Tibial nerve (tissue), 4 donors: ENCODE data around the gene MRNIP. TPM values are rescaled to one million over a fixed set of nuclear protein-coding genes. Genes with fewer than 3 reads are reported as not detected.

Source experiments
- DNase-seq, 2 donors: peaks; one replicate each; pipeline ENCODE4 v3.0.0-alpha.2; 2019; ENCODE audit warnings: low spot score in 2 of 2
- H3K27ac ChIP-seq, 4 donors: fragments of 200-600 bp; sonication (generic) in 3 of 4; one replicate each; pipeline ENCODE4 v1.5.1; 2017 to 2019; ENCODE audit warnings: mild to moderate bottlenecking in 1 of 4
- H3K27me3 ChIP-seq, 2 donors: fragments of 200-600 bp; sonication (generic) in 1 of 2; one replicate each; pipeline versions ENCODE4 v1.5.1 to v1.6.0; 2017 to 2019
- H3K36me3 ChIP-seq, 3 donors: fragments of 200-600 bp; sonication (generic); one replicate each; pipeline ENCODE4 v1.5.1; 2018 to 2019
- H3K4me1 ChIP-seq, 4 donors: fragments of 200-600 bp; sonication (generic) in 3 of 4; one replicate each; pipeline ENCODE4 v1.5.1; 2017 to 2019
- H3K4me3 ChIP-seq, 4 donors: fragments of 200-600 bp; sonication (generic) in 3 of 4; one replicate each; pipeline ENCODE4 v1.5.1; 2017 to 2019; ENCODE audit warnings: mild to moderate bottlenecking in 1 of 4, moderate library complexity in 1 of 4
- H3K9me3 ChIP-seq, 4 donors: fragments of 200-600 bp; sonication (generic) in 3 of 4; one replicate each; pipeline ENCODE4 v1.5.1; 2017 to 2019
- EP300 ChIP-seq, 2 donors: sonication (generic); formaldehyde crosslinking; IDR thresholded peaks; one replicate each; pipeline ENCODE4 v1.6.1; 2017; ENCODE audit warnings: antibody characterized with exemption in 2 of 2, mild to moderate bottlenecking in 1 of 2
- POLR2A ChIP-seq, 2 donors: fragments of 450-650 bp; IDR thresholded peaks; one replicate each; pipeline ENCODE4 v1.6.1; 2017; ENCODE audit warnings: antibody characterized with exemption in 2 of 2, mild to moderate bottlenecking in 2 of 2, moderate library complexity in 2 of 2
- WGBS, 2 donors: methylation state at CpG; one replicate each; pipeline ENCODE4 v1.1.5; 2018; 5-methylcytosine and 5-hydroxymethylcytosine counted together
- total RNA-seq, 4 donors: library from RNA; depleted of rRNA; stranded (reverse); fragments of >200 nt; gene quantifications; one replicate each; pipeline ENCODE4 v1.1.0, GENCODE V29; 2016
- TF ChIP-seq, protein P1 (sequence below), 5 experiments: fragments of 200-600 bp in 3 of 5; fragments of 450-650 bp in 2 of 5; sonication (generic) in 3 of 5; IDR thresholded peaks; one replicate each; pipeline ENCODE4 v1.5.1; 2016 to 2019; ENCODE audit warnings: antibody characterized with exemption in 5 of 5, mild to moderate bottlenecking in 3 of 5, moderate library complexity in 2 of 5

The MRNIP gene
- total RNA-seq, 4 donors from 2014 or later = 48.5 to 82.4 (median 63.2) TPM

DNA sequence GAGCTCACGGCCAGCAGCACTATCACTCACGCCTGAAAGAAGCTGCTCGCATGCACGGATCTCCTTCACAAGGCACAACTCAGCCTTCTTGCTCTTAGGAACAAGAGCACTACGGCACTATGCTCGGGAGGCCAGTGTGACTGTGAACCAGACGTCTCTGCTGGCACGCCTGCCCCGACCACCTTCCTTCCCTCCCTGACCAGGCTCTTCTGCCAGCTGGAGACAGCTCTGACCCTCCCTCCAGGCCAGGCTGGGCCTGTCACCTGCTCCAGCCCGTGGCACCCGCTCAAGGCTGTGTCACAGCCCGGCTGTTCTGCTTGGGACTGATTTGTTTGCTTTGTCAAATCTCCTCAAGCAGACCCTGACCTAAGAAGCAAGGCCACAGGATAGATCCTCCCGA lies 42.1 kb upstream of the MRNIP start:
- no peak for DNase-seq
- H3K27ac ChIP-seq = peak overlapping the region in 1 of 4 donors; percentile 29
- peaks cover 0 to 90% (median 22%) of the 10 kb centered on the region in 3 donors for H3K36me3 ChIP-seq
- 76 to 89% methylated on average over 13 of the region's 13 CpGs for WGBS, 2 donors
- TF ChIP-seq, protein P1, sequence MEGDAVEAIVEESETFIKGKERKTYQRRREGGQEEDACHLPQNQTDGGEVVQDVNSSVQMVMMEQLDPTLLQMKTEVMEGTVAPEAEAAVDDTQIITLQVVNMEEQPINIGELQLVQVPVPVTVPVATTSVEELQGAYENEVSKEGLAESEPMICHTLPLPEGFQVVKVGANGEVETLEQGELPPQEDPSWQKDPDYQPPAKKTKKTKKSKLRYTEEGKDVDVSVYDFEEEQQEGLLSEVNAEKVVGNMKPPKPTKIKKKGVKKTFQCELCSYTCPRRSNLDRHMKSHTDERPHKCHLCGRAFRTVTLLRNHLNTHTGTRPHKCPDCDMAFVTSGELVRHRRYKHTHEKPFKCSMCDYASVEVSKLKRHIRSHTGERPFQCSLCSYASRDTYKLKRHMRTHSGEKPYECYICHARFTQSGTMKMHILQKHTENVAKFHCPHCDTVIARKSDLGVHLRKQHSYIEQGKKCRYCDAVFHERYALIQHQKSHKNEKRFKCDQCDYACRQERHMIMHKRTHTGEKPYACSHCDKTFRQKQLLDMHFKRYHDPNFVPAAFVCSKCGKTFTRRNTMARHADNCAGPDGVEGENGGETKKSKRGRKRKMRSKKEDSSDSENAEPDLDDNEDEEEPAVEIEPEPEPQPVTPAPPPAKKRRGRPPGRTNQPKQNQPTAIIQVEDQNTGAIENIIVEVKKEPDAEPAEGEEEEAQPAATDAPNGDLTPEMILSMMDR (IDR thresholded peaks at IDR 0.05) = no peak
- TF ChIP-seq EP300 (IDR thresholded peaks at IDR 0.05) = no peak
- no peak for TF ChIP-seq POLR2A (IDR thresholded peaks at IDR 0.05)
- H3K4me3 ChIP-seq = no peak overlapping the region
- no peaks in the 10 kb centered on the region for H3K27me3 ChIP-seq
- peaks cover 0 to 13% (median 0%) of the 10 kb centered on the region in 4 donors for H3K4me1 ChIP-seq
- no peaks in the 10 kb centered on the region for H3K9me3 ChIP-seq

DNA sequence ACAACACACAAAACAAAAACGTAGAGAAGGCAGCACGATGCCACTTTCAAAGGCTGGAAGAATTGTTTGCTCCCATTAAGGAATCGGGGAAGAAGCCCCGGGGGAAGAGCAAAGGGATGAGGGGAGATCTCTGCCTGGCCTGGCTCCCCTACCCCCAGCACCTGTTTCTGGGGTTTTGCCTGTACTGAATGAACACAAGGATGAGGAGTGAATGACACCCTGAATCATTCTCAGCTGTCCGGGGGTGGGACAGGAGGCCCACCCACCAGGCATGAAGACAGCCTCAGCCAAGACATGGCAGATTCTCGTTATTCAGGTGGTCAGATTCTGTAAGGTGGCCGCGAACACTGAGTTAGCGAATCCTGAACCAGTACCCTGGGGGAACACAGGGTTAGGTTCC lies 41.6 kb upstream of the MRNIP start:
- H3K9me3 ChIP-seq = no peaks in the 10 kb centered on the region
- 75 to 85% methylated on average over 9 of the region's 9 CpGs for WGBS, 2 donors
- H3K27ac ChIP-seq = no peak overlapping the region
- H3K27me3 ChIP-seq = no peaks in the 10 kb centered on the region
- TF ChIP-seq POLR2A (IDR thresholded peaks at IDR 0.05) (no peak), EP300 (IDR thresholded peaks at IDR 0.05) (no peak)
- TF ChIP-seq, protein P1 (IDR thresholded peaks at IDR 0.05) = no peak
- DNase-seq = no peak
- H3K4me1 ChIP-seq = peaks cover 0 to 9% (median 0%) of the 10 kb centered on the region in 4 donors
- H3K4me3 ChIP-seq = no peak overlapping the region
- H3K36me3 ChIP-seq = peaks cover 0 to 95% (median 22%) of the 10 kb centered on the region in 3 donors

DNA sequence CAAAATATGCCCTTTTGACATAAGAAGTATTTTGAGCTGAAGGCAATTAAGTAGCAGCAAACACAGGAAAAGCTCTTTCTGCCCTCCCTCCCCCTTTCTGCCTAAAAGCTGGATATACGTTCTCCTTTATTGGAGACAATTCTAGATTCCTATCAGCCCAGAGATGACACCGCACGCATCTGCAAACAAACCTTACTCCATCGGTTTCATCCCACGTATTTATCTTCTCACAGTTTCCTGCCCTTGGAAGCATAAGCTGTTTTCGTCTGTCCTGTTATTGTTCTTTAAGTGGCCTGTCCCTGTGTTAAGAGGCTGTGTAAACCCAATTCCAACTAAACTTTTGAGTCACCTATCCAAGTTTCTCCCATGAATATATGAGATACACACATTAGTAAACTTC lies 37.2 kb upstream of the MRNIP start:
- Histone ChIP-seq H3K4me3 (no peak overlapping the region), H3K27me3 (no peaks in the 10 kb centered on the region), H3K27ac (no peak overlapping the region), H3K36me3 (peaks cover 4 to 99% (median 34%) of the 10 kb centered on the region in 3 donors), H3K9me3 (no peaks in the 10 kb centered on the region), H3K4me1 (no peaks in the 10 kb centered on the region)
- TF ChIP-seq, protein P1 (IDR thresholded peaks at IDR 0.05) = no peak
- TF ChIP-seq EP300 (IDR thresholded peaks at IDR 0.05) = no peak
- TF ChIP-seq POLR2A (IDR thresholded peaks at IDR 0.05) = no peak
- 81 to 83% methylated on average over 6 of the region's 6 CpGs for WGBS, 2 donors
- DNase-seq = no peak

DNA sequence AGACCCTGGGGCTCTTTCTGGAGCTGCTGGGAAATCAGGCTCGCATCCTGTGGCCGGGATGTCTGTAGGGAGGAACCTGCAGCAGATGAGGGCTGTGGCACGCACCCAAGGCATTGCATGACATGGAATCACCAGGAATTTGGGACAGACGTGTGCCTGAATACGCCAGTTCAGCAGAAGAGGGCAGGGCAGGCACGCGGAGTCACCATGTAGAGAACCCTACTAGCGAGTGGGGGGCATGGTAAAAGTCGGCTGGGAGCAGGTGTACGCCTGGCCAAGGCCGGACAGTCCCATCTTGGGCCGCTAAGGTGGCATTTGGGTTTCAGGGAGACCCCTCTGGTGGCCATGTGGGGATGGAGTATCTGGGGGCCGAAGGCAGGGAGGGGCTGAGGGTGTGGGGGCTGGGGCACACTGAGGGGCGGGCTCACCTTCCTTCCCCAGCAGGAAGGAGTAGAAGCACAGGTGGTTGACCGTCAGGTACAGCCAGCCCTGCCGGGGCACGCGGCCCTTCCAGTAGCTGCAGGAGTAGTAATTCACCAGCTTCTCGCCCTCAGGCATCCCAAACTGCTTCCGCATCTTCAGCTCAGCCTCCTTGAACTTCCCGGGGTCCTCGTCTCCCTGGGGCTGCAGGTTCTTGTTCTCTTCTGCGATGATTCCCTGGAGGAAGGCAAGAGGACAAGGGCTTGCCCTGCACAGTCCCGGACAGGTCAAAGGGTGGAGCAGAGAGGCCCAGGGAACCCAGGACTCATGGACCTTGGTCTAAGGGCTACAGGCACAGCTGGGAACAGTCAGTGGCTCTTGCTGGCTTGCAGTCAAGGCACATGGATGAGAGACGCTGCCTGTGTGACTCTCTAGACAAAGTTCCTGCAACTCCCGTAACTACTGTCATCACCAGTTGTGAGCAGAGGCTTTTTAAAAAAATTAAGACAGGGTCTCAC lies 35.6 kb upstream of the MRNIP start:
- 88 to 92% methylated on average over 24 to 25 of the region's 26 CpGs for WGBS, 2 donors
- Histone ChIP-seq H3K4me3 (no peak overlapping the region), H3K4me1 (no peaks in the 10 kb centered on the region), H3K27ac (no peak overlapping the region), H3K27me3 (no peaks in the 10 kb centered on the region), H3K9me3 (no peaks in the 10 kb centered on the region), H3K36me3 (peaks cover 4 to 100% (median 39%) of the 10 kb centered on the region in 3 donors)
- TF ChIP-seq, protein P1 (IDR thresholded peaks at IDR 0.05) = no peak
- TF ChIP-seq POLR2A (IDR thresholded peaks at IDR 0.05) (no peak), EP300 (IDR thresholded peaks at IDR 0.05) (no peak)
- DNase-seq = no peak
